ENCODE results near the gene SLC26A1.

GRCh38 chr4:965048-965765 is 28.0 kb downstream of the SLC26A1 start:
- TF ChIP-seq, protein P1, sequence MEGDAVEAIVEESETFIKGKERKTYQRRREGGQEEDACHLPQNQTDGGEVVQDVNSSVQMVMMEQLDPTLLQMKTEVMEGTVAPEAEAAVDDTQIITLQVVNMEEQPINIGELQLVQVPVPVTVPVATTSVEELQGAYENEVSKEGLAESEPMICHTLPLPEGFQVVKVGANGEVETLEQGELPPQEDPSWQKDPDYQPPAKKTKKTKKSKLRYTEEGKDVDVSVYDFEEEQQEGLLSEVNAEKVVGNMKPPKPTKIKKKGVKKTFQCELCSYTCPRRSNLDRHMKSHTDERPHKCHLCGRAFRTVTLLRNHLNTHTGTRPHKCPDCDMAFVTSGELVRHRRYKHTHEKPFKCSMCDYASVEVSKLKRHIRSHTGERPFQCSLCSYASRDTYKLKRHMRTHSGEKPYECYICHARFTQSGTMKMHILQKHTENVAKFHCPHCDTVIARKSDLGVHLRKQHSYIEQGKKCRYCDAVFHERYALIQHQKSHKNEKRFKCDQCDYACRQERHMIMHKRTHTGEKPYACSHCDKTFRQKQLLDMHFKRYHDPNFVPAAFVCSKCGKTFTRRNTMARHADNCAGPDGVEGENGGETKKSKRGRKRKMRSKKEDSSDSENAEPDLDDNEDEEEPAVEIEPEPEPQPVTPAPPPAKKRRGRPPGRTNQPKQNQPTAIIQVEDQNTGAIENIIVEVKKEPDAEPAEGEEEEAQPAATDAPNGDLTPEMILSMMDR (conservative IDR thresholded peaks at IDR 0.05; ENCODE audit: low read length), result no peak
- TF ChIP-seq EZH2phosphoT487 (IDR thresholded peaks at IDR 0.05; ENCODE audit: borderline replicate concordance, low read depth, low read length), result no peak

Data from OCI-LY7 (cell line).